Stimulated activated CD8-positive, alpha-beta memory T cell treated with anti-CD3 and anti-CD28 coated beads, Interleukin-12 subunit alpha, Interleukin-12 subunit beta, amount 100 ng/mL, for 1 hour (primary cell): Measurements from ENCODE around the gene TBX5.

Experiments
- DNase-seq: peaks from one replicate; pipeline ENCODE4 v3.0.0-alpha.2; 2020; ENCODE audit warnings: low read depth

TBX5 gene

GRCh38 chr12:114320101-114320500 is 85.8 kb downstream of the TBX5 start:
- DNase-seq, result no peak

GRCh38 chr12:114319422-114319821 is 86.5 kb downstream of the TBX5 start:
- DNase-seq, result no peak

- DNase-seq, result no peak
These were observed 87.0 kb downstream of the TBX5 start for GRCh38 chr12:114318984-114319383.

GRCh38 chr12:114316076-114316475 is 89.9 kb downstream of the TBX5 start:
- no peak for DNase-seq

GRCh38 chr12:114314974-114315720 is 90.8 kb downstream of the TBX5 start:
- no peak for DNase-seq

- DNase-seq, result no peak
These were observed 91.5 kb downstream of the TBX5 start for GRCh38 chr12:114314403-114314802.

- DNase-seq, result no peak
These were observed 92.0 kb downstream of the TBX5 start for GRCh38 chr12:114313910-114314309.

GRCh38 chr12:114311974-114312373 is 94.0 kb downstream of the TBX5 start:
- DNase-seq, result no peak

- no peak for DNase-seq
These were observed 99.3 kb downstream of the TBX5 start for GRCh38 chr12:114306646-114307045.

- no peak for DNase-seq
These were observed 100.5 kb downstream of the TBX5 start for GRCh38 chr12:114305446-114305845.
